ENCODE measurements around the gene KDM7A. TPM values are rescaled to one million over a fixed set of nuclear protein-coding genes. Genes with fewer than 3 reads are reported as not detected.

KDM7A gene
- total and polyA plus RNA-seq, 2 of the 4 experiments (the other 2 are of a cell fraction), result 1.5 to 2.3 TPM

DNA sequence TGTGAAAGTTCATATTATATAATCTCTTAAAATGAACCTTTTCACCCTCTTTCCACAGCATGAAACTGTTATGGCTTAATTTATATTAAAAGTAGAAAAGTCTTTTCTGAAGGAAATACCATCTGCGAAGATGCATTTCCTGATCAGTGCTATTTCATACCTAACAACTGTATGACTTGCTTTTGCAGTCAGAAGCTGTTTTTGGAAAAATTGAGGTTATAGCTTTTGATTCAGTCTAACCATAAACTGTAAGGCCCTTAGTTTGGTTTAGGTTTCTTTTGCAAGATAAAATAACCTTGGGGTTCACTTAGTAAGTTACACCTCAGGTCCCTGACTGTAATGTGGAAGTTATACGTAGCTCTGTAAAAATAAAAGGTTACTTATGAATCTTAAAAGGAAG, 91.3 kb downstream of the KDM7A start:
- H2BK20ac ChIP-seq (ENCODE audit: low read depth, low read length), result no peak overlapping the region
- TF ChIP-seq RFX5 (IDR thresholded peaks at IDR 0.05; ENCODE audit: low read depth, low read length) (no peak), CHD1 (IDR thresholded peaks at IDR 0.05; ENCODE audit: low read depth, low read length) (no peak), POLR2A (IDR thresholded peaks at IDR 0.05; ENCODE audit: low read depth, low read length) (no peak), MAZ (IDR thresholded peaks at IDR 0.05; ENCODE audit: borderline replicate concordance, low read depth, low read length) (no peak), NFE2L2 (IDR thresholded peaks at IDR 0.05; ENCODE audit: low read depth, low read length) (no peak), BHLHE40 (IDR thresholded peaks at IDR 0.05; ENCODE audit: low read depth, low read length) (no peak), FOS (IDR thresholded peaks at IDR 0.05; ENCODE audit: low read depth, low read length) (no peak), RAD21 (IDR thresholded peaks at IDR 0.05; ENCODE audit: low read length) (no peak), CEBPB (IDR thresholded peaks at IDR 0.05; ENCODE audit: low read depth, low read length) (no peak), ELK1 (IDR thresholded peaks at IDR 0.05; ENCODE audit: borderline replicate concordance, low read depth, low read length) (no peak), USF2 (IDR thresholded peaks at IDR 0.05; ENCODE audit: low read depth, low read length) (no peak), SMC3 (IDR thresholded peaks at IDR 0.05; ENCODE audit: low read depth, low read length) (no peak), RCOR1 (IDR thresholded peaks at IDR 0.05; ENCODE audit: insufficient replicate concordance, low read length) (no peak), MAFK (IDR thresholded peaks at IDR 0.05; ENCODE audit: low read depth, low read length) (no peak), MXI1 (IDR thresholded peaks at IDR 0.05; ENCODE audit: borderline replicate concordance, low read depth, low read length) (no peak)
- TF ChIP-seq, protein P1, sequence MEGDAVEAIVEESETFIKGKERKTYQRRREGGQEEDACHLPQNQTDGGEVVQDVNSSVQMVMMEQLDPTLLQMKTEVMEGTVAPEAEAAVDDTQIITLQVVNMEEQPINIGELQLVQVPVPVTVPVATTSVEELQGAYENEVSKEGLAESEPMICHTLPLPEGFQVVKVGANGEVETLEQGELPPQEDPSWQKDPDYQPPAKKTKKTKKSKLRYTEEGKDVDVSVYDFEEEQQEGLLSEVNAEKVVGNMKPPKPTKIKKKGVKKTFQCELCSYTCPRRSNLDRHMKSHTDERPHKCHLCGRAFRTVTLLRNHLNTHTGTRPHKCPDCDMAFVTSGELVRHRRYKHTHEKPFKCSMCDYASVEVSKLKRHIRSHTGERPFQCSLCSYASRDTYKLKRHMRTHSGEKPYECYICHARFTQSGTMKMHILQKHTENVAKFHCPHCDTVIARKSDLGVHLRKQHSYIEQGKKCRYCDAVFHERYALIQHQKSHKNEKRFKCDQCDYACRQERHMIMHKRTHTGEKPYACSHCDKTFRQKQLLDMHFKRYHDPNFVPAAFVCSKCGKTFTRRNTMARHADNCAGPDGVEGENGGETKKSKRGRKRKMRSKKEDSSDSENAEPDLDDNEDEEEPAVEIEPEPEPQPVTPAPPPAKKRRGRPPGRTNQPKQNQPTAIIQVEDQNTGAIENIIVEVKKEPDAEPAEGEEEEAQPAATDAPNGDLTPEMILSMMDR (conservative IDR thresholded peaks at IDR 0.05; ENCODE audit: low read depth, low read length), result no peak
- no peak overlapping the region for H2AK5ac ChIP-seq (ENCODE audit: low read depth, low read length)
- no peak overlapping the region for H3K4me2 ChIP-seq (ENCODE audit: low read depth, low read length)
- no peak overlapping the region for H2AK9ac ChIP-seq (replicated peaks; ENCODE audit: low read depth, low read length, poor library complexity)
- no peak overlapping the region for H3K23ac ChIP-seq (ENCODE audit: low read depth, low read length)
- DNase-seq (no peak), ATAC-seq (ENCODE audit: low read depth) (no peak)
- no peaks in the 10 kb centered on the region for H4K20me1 ChIP-seq (ENCODE audit: insufficient read depth, low read length)
- no peak overlapping the region for H3K9ac ChIP-seq (ENCODE audit: low read depth, low read length)
- H3K18ac ChIP-seq (ENCODE audit: low read depth, low read length), result no peak overlapping the region
- no peak overlapping the region for H3K4me3 ChIP-seq (ENCODE audit: insufficient read depth, low read depth, low read length)
- no peak overlapping the region for H2BK15ac ChIP-seq (ENCODE audit: low read depth, low read length)
- H3K4ac ChIP-seq (ENCODE audit: low read depth, low read length), result no peak overlapping the region
- in situ Hi-C loops (cut with MboI; ENCODE audit: low sequenced_read_pairs), result no loop called here
- no peak overlapping the region for H3K14ac ChIP-seq (replicated peaks; ENCODE audit: low read depth, low read length)
- dilution Hi-C loops (cut with HindIII; ENCODE audit: low sequenced_read_pairs, unreplicated experiment), result no loop called here
- H3K36me3 ChIP-seq (ENCODE audit: control insufficient read depth, insufficient read depth, low read length), result peaks cover 3% of the 10 kb centered on the region
- no CpG with 5 or more reads among the region's 2 CpGs for WGBS, 2 experiments (ENCODE audit: extremely low coverage in 2 of 2, insufficient read length in 1 of 2)
- intact Hi-C loops (cut with micrococcal nuclease), result loop anchor here (5.0 kb wide), 1 partner anchor 37 kb away; no protein-coding TSS in a partner anchor
- H2AFZ ChIP-seq (replicated peaks; ENCODE audit: low read length, poor library complexity), result no peak overlapping the region
- no peak overlapping the region for H3K27ac ChIP-seq (ENCODE audit: insufficient read depth, low read length)
- no peak overlapping the region for H4K91ac ChIP-seq (ENCODE audit: insufficient read depth, low read depth, low read length)
- H3K9me1 ChIP-seq (ENCODE audit: insufficient read depth, low read length), result 0 out of 2 replicates have a peak, but pooled peaks cover 3% of the 10 kb centered on the region
- H3K56ac ChIP-seq (ENCODE audit: extremely low read depth, insufficient read depth, low read length), result no peak overlapping the region
- BruUV-seq (replicated peaks), result no TSS peak
- ChIA-PET POLR2A (ENCODE audit: unreplicated experiment) (no interaction called here), CTCF (no interaction called here)
- no peaks in the 10 kb centered on the region for H3K27me3 ChIP-seq (ENCODE audit: control insufficient read depth, insufficient read depth, low read length)
- H3K9me3 ChIP-seq (ENCODE audit: control insufficient read depth, insufficient read depth, low read length), result no peaks in the 10 kb centered on the region
- no peak overlapping the region for H2BK120ac ChIP-seq (ENCODE audit: low read depth, low read length)
- H4K5ac ChIP-seq (ENCODE audit: low read depth, low read length), result no peak overlapping the region
- no peak overlapping the region for H2BK5ac ChIP-seq (ENCODE audit: low read depth, low read length, poor library complexity, severe bottlenecking)
- H3K79me1 ChIP-seq (ENCODE audit: low read depth in 1 of 2, low read length in 2 of 2), result no peaks in the 10 kb centered on the region
- H3K4me1 ChIP-seq (ENCODE audit: control insufficient read depth, insufficient read depth, low read length), result no peaks in the 10 kb centered on the region
- H4K8ac ChIP-seq (ENCODE audit: low read depth in 2 of 2, low read length in 2 of 2), result no peak overlapping the region
